ENCODE results near the gene NBPF20.
"Not testable (repeated sequence)": the region's sequence is repeated elsewhere in the genome, so short reads cannot be mapped to it uniquely, and the experiment has no call there.

NBPF20 gene

GRCh38 chr1:145430830-145431229, 5.4 kb upstream of the NBPF20 start:
- DNase-seq (ENCODE audit: low read depth): not testable (repeated sequence)

- not testable (repeated sequence) for DNase-seq (ENCODE audit: low read depth)
Observed at GRCh38 chr1:145429329-145429728, 3.9 kb upstream of the NBPF20 start.

GRCh38 chr1:145424612-145425435, 579 bp downstream of the NBPF20 start:
- DNase-seq (ENCODE audit: low read depth): peak; percentile 30

GRCh38 chr1:145415149-145415548, 10.3 kb downstream of the NBPF20 start:
- DNase-seq (ENCODE audit: low read depth): not testable (repeated sequence)

GRCh38 chr1:145407266-145407665, 18.1 kb downstream of the NBPF20 start:
- not testable (repeated sequence) for DNase-seq (ENCODE audit: low read depth)

GRCh38 chr1:145404949-145405348, 20.5 kb downstream of the NBPF20 start:
- not testable (repeated sequence) for DNase-seq (ENCODE audit: low read depth)

- DNase-seq (ENCODE audit: low read depth): not testable (repeated sequence)
Observed at GRCh38 chr1:145400701-145401100, 24.7 kb downstream of the NBPF20 start.

Measured in activated T-cell treated with anti-CD3 and anti-CD28 coated beads for 24 hours (primary cell).